MCF 10A (cell line): ENCODE measurements around the gene ABR. TPM values are rescaled to one million over a fixed set of nuclear protein-coding genes. Genes with fewer than 3 reads are reported as not detected.

Source experiments
- Bru-seq: library from RNA; stranded (reverse); fragments of 400-500 nt; gene quantifications from one replicate; lab custom pipeline; 2021; lab: Mats Ljungman, UMichigan
- BruChase-seq, 2 experiments: library from RNA; stranded (reverse); fragments of 400-500 nt; gene quantifications; one replicate each; lab custom pipeline; 2021; lab: Mats Ljungman, UMichigan
- BruUV-seq: library from RNA; stranded (reverse); fragments of 400-500 nt; replicated peaks from 2 replicates; lab custom pipeline; 2021; lab: Mats Ljungman, UMichigan
- CTCF ChIA-PET: fragments of 300-600 bp; sonication (Branson Sonifier 250); formaldehyde crosslinking; extraction: SDS; loops from one replicate; lab custom pipeline; 2021; ENCODE audit warnings: antibody characterized with exemption, inconsistent platforms; lab: Yijun Ruan, JAX
- POLR2A ChIA-PET: fragments of 300-600, 350-650 bp; sonication (Branson Sonifier 250); formaldehyde crosslinking; extraction: SDS; loops from one replicate; lab custom pipeline; 2020; ENCODE audit warnings: antibody characterized with exemption, inconsistent platforms; lab: Yijun Ruan, JAX
- DNase-seq: peaks from one replicate; pipeline ENCODE4 v3.0.0-alpha.2; 2018; ENCODE audit not compliant: unreplicated experiment
- H3K27ac Mint-ChIP-seq: one replicate; pipeline ENCODE4 v1.8.0; 2022; ENCODE audit warnings: mild to moderate bottlenecking, low read depth, mixed read lengths; ENCODE audit not compliant: unreplicated experiment
- H3K27me3 Mint-ChIP-seq: one replicate; pipeline ENCODE4 v1.8.0; 2022; ENCODE audit warnings: mixed read lengths; ENCODE audit not compliant: insufficient read depth, unreplicated experiment
- H3K36me3 Mint-ChIP-seq: one replicate; pipeline ENCODE4 v1.8.0; 2022; ENCODE audit warnings: mild to moderate bottlenecking, moderate library complexity, mixed read lengths; ENCODE audit not compliant: insufficient read depth, unreplicated experiment
- H3K4me1 Mint-ChIP-seq: one replicate; pipeline ENCODE4 v1.8.0; 2022; ENCODE audit warnings: mixed read lengths; ENCODE audit not compliant: insufficient read depth, unreplicated experiment
- H3K4me3 Mint-ChIP-seq: one replicate; pipeline ENCODE4 v1.8.0; 2022; ENCODE audit warnings: mild to moderate bottlenecking, moderate library complexity, mixed read lengths; ENCODE audit not compliant: unreplicated experiment
- H3K9me3 Mint-ChIP-seq: one replicate; pipeline ENCODE4 v1.8.0; 2022; ENCODE audit warnings: mixed read lengths; ENCODE audit not compliant: unreplicated experiment
- CTCF ChIP-seq: fragments of 200-600 bp; IDR thresholded peaks from one replicate; pipeline ENCODE4 v1.8.0; 2022; ENCODE audit warnings: antibody characterized with exemption, mild to moderate bottlenecking; ENCODE audit not compliant: unreplicated experiment
- intact Hi-C: fragments of 100-400 bp; cut with micrococcal nuclease; formaldehyde crosslinking; loops from 2 replicates; pipeline ENCODE4 v1.14.1; 2022
- long read RNA-seq: library from polyadenylated mRNA; stranded (forward); transcript quantifications from one replicate; pipeline ENCODE4 v2.0.0, GENCODE V29; 2022
- total RNA-seq: library from RNA; stranded (reverse); gene quantifications from 2 replicates; pipeline ENCODE4 v1.2.3, GENCODE V29; 2022

Gene ABR
- total RNA-seq (44.7 and 54.2 TPM in 2 replicates), Bru-seq, nascent RNA (percentile 42 among the genes with signal in this experiment), BruChase-seq, experiment 1, labeled RNA remaining after a 6-hour chase (percentile 56 among the genes with signal in this experiment), BruChase-seq, experiment 2, labeled RNA remaining after a 2-hour chase (percentile 43 among the genes with signal in this experiment)
- long read RNA-seq, full-length matches to known transcripts: 11 of 31 reads
- long read RNA-seq, partial matches to known transcripts: 5 of 31 reads
- long read RNA-seq, other reads (novel, unspliced or antisense): 15 of 31 reads

- Mint-ChIP-seq H3K27me3 (no peaks in the 10 kb centered on the region), H3K9me3 (no peaks in the 10 kb centered on the region)
- DNase-seq: no peak
Observed at GRCh38 chr17:1179818-1180742, at the start of gene ABR. TSS of gene ABR (minus strand) at chr17:1179981. CDS start at chr17:1179727, 254 bp downstream.

GRCh38 chr17:1229349-1229899, 49.6 kb upstream of the ABR start:
- peaks cover 18% of the 10 kb centered on the region for H3K4me1 Mint-ChIP-seq
- BruUV-seq: no TSS peak
- intact Hi-C loops: no loop called here
- H3K4me3 Mint-ChIP-seq: no peak overlapping the region
- no peak overlapping the region for H3K27ac Mint-ChIP-seq
- POLR2A ChIA-PET: interaction anchor here (0.6 kb wide), 1 partner anchor 287 kb away, joined by 3 read pairs; the partner anchor contains the start of gene INPP5K
- H3K36me3 Mint-ChIP-seq: peaks cover 13% of the 10 kb centered on the region
- CTCF ChIA-PET: no interaction called here
- H3K9me3 Mint-ChIP-seq: no peaks in the 10 kb centered on the region
- H3K27me3 Mint-ChIP-seq: peaks cover 15% of the 10 kb centered on the region
- DNase-seq: no peak
- TF ChIP-seq CTCF: no peak

More at GRCh38 chr17:1179818-1180742, at the start of gene ABR:
- no peaks in the 10 kb centered on the region for H3K4me1 Mint-ChIP-seq
- peaks cover 4% of the 10 kb centered on the region for H3K36me3 Mint-ChIP-seq
- intact Hi-C loops: no loop called here
- POLR2A ChIA-PET: no interaction called here
- CTCF ChIA-PET: no interaction called here
- H3K27ac Mint-ChIP-seq: no peak within 1 kb of the TSS
- no peak for TF ChIP-seq CTCF
- no TSS peak for BruUV-seq
- peak within 1 kb of the TSS; percentile 67 for H3K4me3 Mint-ChIP-seq

GRCh38 chr17:1228781-1229348, 49.1 kb upstream of the ABR start:
- ChIA-PET CTCF (interaction anchor here (0.6 kb wide), 1 partner anchor 326 kb away, joined by 3 read pairs; no protein-coding TSS in a partner anchor), POLR2A (interaction anchor here (0.6 kb wide), 1 partner anchor 288 kb away, joined by 3 read pairs; the partner anchor contains the start of gene INPP5K)
- BruUV-seq: no TSS peak
- no peaks in the 10 kb centered on the region for H3K9me3 Mint-ChIP-seq
- H3K27ac Mint-ChIP-seq: no peak overlapping the region
- no peak for TF ChIP-seq CTCF
- no peak overlapping the region for H3K4me3 Mint-ChIP-seq
- H3K36me3 Mint-ChIP-seq: peaks cover 13% of the 10 kb centered on the region
- intact Hi-C loops: no loop called here
- H3K27me3 Mint-ChIP-seq: peaks cover 15% of the 10 kb centered on the region
- no peak for DNase-seq
- H3K4me1 Mint-ChIP-seq: peaks cover 14% of the 10 kb centered on the region
